ENCODE measurements around the gene SIVA1. TPM values are rescaled to one million over a fixed set of nuclear protein-coding genes. Genes with fewer than 3 reads are reported as not detected.
A peak's percentile ranks its signal among the peaks of the same experiment; 100 is the strongest.

The SIVA1 gene
- total and polyA plus RNA-seq, 4 donors: 67.5 to 212 (median 128) TPM

GRCh38 chr14:104758981-104759969 is 6.3 kb downstream of the SIVA1 start:
- peaks cover 0 to 48% (median 31%) of the 10 kb centered on the region in 4 donors for H3K36me3 ChIP-seq (ENCODE audit: control insufficient read depth in 4 of 4, insufficient read depth in 4 of 4, low read length in 4 of 4)
- DNase-seq: no peak
- 88 to 92% methylated on average over 30 of the region's 30 CpGs for whole genome bisulfite sequencing, 2 donors

GRCh38 chr14:104765517-104765916 is 12.6 kb downstream of the SIVA1 start:
- 88 to 94% methylated on average over 3 of the region's 3 CpGs for WGBS, 2 donors
- TF ChIP-seq CTCF (IDR thresholded peaks at IDR 0.05; ENCODE audit: control extremely low read depth, extremely low read depth): no peak
- H3K9ac ChIP-seq (ENCODE audit: insufficient read depth in 1 of 2, low read length in 2 of 2): no peak overlapping the region
- peaks cover 0 to 12% (median 4%) of the 10 kb centered on the region in 4 donors for H3K36me3 ChIP-seq (ENCODE audit: control insufficient read depth in 4 of 4, insufficient read depth in 4 of 4, low read length in 4 of 4)
- H3K27ac ChIP-seq (ENCODE audit: low read depth in 1 of 2, low read length in 1 of 2): no peak overlapping the region
- ATAC-seq (ENCODE audit: insufficient read depth, low FRiP score) (no peak), DNase-seq (no peak)
- no peak overlapping the region for H3K4me3 ChIP-seq
- H3K9me3 ChIP-seq (ENCODE audit: control insufficient read depth in 4 of 4, insufficient read depth in 3 of 4, low read length in 3 of 4): peaks cover 0 to 5% (median 0%) of the 10 kb centered on the region in 4 donors
- H3K27me3 ChIP-seq (ENCODE audit: control insufficient read depth in 3 of 3, insufficient read depth in 3 of 3, low read length in 2 of 3): no peaks in the 10 kb centered on the region
- peaks cover 0 to 6% (median 5%) of the 10 kb centered on the region in 5 donors for H3K4me1 ChIP-seq (ENCODE audit: control insufficient read depth in 5 of 5, insufficient read depth in 5 of 5, low read length in 5 of 5)

More at GRCh38 chr14:104758981-104759969, 6.3 kb downstream of the SIVA1 start:
- no peak overlapping the region for H3K9ac ChIP-seq (ENCODE audit: insufficient read depth in 1 of 2, low read length in 2 of 2)
- H3K4me3 ChIP-seq: no peak overlapping the region
- TF ChIP-seq CTCF (IDR thresholded peaks at IDR 0.05; ENCODE audit: control extremely low read depth, extremely low read depth): no peak
- no peaks in the 10 kb centered on the region for H3K27me3 ChIP-seq (ENCODE audit: control insufficient read depth in 3 of 3, insufficient read depth in 3 of 3, low read length in 2 of 3)
- no peak overlapping the region for H3K27ac ChIP-seq (ENCODE audit: low read depth in 1 of 2, low read length in 1 of 2)
- H3K9me3 ChIP-seq (ENCODE audit: control insufficient read depth in 4 of 4, insufficient read depth in 3 of 4, low read length in 3 of 4): no peaks in the 10 kb centered on the region
- no peak for ATAC-seq (ENCODE audit: insufficient read depth, low FRiP score)
- peaks cover 0 to 9% (median 4%) of the 10 kb centered on the region in 5 donors for H3K4me1 ChIP-seq (ENCODE audit: control insufficient read depth in 5 of 5, insufficient read depth in 5 of 5, low read length in 5 of 5)

- peaks cover 0 to 6% (median 5%) of the 10 kb centered on the region in 5 donors for H3K4me1 ChIP-seq (ENCODE audit: control insufficient read depth in 5 of 5, insufficient read depth in 5 of 5, low read length in 5 of 5)
- WGBS, 2 donors: 96 to 98% methylated on average over 4 of the region's 4 CpGs
- H3K4me3 ChIP-seq: no peak overlapping the region
- H3K27me3 ChIP-seq (ENCODE audit: control insufficient read depth in 3 of 3, insufficient read depth in 3 of 3, low read length in 2 of 3): no peaks in the 10 kb centered on the region
- H3K27ac ChIP-seq (ENCODE audit: low read depth in 1 of 2, low read length in 1 of 2): no peak overlapping the region
- H3K9ac ChIP-seq (ENCODE audit: insufficient read depth in 1 of 2, low read length in 2 of 2): peak overlapping the region in 1 of 2 donors; percentile 32
- peaks cover 5 to 12% (median 8%) of the 10 kb centered on the region in 4 donors for H3K36me3 ChIP-seq (ENCODE audit: control insufficient read depth in 4 of 4, insufficient read depth in 4 of 4, low read length in 4 of 4)
- DNase-seq (no peak), ATAC-seq (ENCODE audit: insufficient read depth, low FRiP score) (no peak)
- TF ChIP-seq CTCF (IDR thresholded peaks at IDR 0.05; ENCODE audit: control extremely low read depth, extremely low read depth): no peak
- peaks cover 0 to 5% (median under 1%) of the 10 kb centered on the region in 4 donors for H3K9me3 ChIP-seq (ENCODE audit: control insufficient read depth in 4 of 4, insufficient read depth in 3 of 4, low read length in 3 of 4)
Observed at GRCh38 chr14:104766256-104766862, 13.4 kb downstream of the SIVA1 start.
